CD4-positive, alpha-beta T cell treated with Interleukin-1 beta for 1 hour (primary cell): ENCODE data around the gene CEP131.

ENCODE experiments used
- DNase-seq, 2 donors: peaks; one replicate each; pipeline ENCODE4 v3.0.0-alpha.2; 2020 to 2022

The CEP131 gene

DNA sequence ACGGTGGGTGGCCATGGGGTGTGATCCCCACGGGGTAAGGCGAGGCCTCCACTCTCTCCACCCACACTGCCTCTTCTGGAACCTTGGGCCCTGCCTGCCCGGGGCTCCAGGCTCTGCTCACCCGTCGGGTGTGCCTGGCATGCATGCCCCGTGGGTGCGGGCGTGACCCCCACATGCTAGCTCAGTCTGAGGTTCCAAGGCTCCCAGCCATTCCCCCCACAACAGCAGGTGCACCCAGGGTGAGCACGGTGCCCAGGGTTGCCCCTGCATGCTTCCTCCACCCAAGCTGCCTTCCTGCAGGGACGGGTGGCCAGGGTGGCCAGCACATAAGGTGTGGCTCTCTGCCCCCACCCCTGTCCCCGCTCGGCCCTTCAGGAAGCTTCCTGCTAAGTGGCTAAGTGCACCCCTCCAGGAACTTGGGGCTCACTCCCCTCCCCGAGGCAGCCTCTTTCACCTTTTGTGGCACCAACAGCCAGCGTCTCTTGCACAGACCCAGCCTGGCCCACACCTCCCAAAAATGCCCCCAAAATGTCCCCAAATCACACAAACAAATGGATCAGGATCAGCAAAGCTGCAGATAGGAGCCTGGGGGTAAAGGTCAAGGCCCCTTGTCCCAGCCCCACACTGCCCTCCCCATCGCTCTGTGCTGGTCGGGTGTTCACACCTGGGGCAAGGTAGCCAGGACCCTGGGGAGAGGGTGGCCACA, 78.9 kb downstream of the CEP131 start:
- DNase-seq = no peak

DNA sequence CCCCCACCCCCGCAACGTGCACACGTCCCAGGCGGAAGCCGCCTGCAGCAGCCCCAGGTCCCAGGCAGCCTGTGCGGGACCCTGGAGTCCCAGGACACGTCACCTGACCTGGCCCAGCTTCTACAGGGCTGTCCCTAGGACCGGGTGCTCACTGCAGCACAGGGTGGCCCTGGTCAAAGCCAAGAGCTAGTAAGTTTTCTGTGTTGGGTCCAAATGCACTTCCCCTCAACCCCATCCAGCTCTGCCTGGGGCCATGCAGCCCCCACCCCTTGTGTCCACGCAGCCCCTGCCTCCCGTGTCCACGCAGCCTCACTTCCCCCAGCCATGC, 79.6 kb downstream of the CEP131 start:
- DNase-seq = no peak

DNA sequence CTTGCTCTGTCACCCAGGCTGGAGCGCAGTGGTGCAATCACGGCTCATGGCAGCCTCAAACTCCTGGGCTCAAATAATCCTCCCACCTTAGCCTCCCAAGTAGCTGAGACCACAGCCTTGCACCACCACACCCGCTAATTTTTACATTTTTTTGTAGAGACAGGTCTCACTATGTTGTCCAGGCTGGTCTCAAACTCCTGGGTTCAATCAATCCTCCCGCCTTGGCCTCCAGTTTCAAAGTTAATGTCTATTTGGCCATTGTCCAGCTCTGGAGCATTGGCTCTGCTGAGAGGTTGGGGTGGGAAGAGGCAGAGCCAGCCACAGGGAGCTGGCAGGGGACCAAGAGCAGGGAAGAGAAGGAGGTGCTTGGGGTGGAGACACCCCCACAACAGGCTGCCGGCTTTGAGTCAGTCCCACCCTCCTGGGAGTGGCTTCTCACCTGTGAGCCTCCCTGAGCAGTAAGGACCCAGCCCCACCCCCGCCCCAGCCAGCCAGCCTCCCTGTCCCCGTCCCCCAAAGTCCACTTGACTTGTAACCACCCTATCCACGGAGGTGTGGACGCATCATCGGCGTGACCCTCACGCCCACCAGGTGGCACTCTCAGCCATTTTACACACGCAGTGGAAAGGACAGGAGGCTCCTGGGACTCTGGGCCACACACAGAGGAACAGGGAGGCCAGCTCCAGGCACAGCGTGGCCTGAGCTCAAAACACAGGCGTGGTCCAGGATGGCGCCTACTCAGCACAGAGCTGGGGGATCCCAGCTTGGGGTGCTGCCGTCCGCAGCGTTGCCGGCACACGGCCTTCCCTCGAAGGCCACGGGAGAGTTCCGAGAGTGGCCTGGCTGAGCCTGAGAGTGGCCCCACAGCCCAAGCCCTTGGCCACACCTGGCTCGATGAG, 80.2 kb downstream of the CEP131 start:
- peak; percentile 64 to 72 for DNase-seq

DNA sequence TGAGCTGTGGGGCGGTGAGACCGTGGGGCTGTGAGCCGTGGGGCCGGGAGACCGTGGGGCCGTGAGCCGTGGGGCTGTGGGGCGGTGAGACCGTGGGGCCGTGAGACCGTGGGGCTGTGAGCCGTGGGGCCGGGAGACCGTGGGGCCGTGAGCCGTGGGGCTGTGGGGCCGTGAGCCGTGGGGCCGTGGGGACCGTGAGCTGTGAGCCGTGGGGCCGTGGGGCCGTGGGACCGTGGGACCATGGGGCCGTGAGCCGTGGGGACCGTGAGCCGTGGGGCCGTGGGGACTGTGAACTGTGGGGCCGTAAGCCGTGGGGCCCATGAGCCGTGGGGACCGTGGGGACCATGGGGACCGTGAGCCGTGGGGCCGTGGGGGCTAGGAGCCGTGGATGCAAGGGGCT, 82.1 kb downstream of the CEP131 start:
- no peak for DNase-seq

DNA sequence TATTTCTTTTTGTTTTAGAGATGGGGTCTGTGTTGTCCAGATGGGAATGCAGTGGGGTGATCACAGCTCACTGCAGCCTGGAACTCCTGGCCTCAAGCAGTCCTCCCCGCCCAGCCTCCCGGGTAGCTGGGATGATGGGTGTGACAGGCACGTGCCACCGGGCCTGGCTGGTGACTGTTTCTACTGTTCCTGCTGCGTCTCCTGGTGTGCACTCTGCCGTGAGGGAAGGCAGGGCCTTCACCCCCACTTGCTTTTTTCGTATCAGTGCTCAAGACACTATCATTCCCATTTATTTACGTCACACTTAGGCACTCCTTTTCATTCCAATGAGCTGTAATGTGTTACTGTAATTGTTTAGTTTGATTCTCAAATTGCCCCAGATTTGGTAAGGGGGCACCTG, 82.7 kb downstream of the CEP131 start:
- DNase-seq = no peak
